ENCODE data around the gene C5orf52. TPM values are rescaled to one million over a fixed set of nuclear protein-coding genes. Genes with fewer than 3 reads are reported as not detected.

C5orf52 gene
- polyA plus RNA-seq, 3 donors = not detected

GRCh38 chr5:157657516-157657915 is 13.8 kb upstream of the C5orf52 start:
- no peak overlapping the region for H3K27ac ChIP-seq (ENCODE audit: low read depth in 1 of 2, low read length in 2 of 2)
- no peak overlapping the region for H3K4me3 ChIP-seq (replicated peaks in 1 of 3; ENCODE audit: low read depth in 2 of 3, low read length in 3 of 3)
- Mint-ChIP-seq H3K9me3 (peaks cover 20 to 50% (median 35%) of the 10 kb centered on the region in 7 donors), H3K36me3 (peaks cover 2 to 3% of the 10 kb centered on the region in 2 donors), H3K4me1 (peaks cover 2% of the 10 kb centered on the region), H3K27me3 (ENCODE audit: low read depth in 3 of 3) (peaks cover 0 to 6% (median 3%) of the 10 kb centered on the region in 3 donors), H3K4me3 (no peak overlapping the region), H3K27ac (no peak overlapping the region)
- H3K27me3 ChIP-seq (ENCODE audit: control insufficient read depth in 2 of 2, insufficient read depth in 2 of 2, low read length in 2 of 2) = no peaks in the 10 kb centered on the region
- TF ChIP-seq CTCF (IDR thresholded peaks at IDR 0.05) = no peak
- no peaks in the 10 kb centered on the region for H3K79me2 ChIP-seq (ENCODE audit: insufficient read depth, low read length)
- no peaks in the 10 kb centered on the region for H3K4me1 ChIP-seq (ENCODE audit: control insufficient read depth in 1 of 2, insufficient read depth in 2 of 2, low read length in 2 of 2)
- H2AFZ ChIP-seq (ENCODE audit: insufficient read depth, low read depth, low read length, poor library complexity, severe bottlenecking) = no peak overlapping the region
- no peaks in the 10 kb centered on the region for H4K20me1 ChIP-seq (ENCODE audit: insufficient read depth, low read length)
- peaks cover 0 to 5% of the 10 kb centered on the region in 2 donors for H3K36me3 ChIP-seq (replicated peaks in 1 of 2; ENCODE audit: control insufficient read depth in 1 of 2, insufficient read depth in 2 of 2, low read length in 2 of 2)
- intact Hi-C loops (cut with micrococcal nuclease) = no loop called here
- no peak for DNase-seq
- no peak overlapping the region for H3K4me2 ChIP-seq (replicated peaks; ENCODE audit: extremely low read depth, low read length, poor library complexity, severe bottlenecking)
- 90% methylated on average over 2 of the region's 2 CpGs for WGBS (ENCODE audit: insufficient coverage)
- no peak overlapping the region for H3K9ac ChIP-seq (ENCODE audit: insufficient read depth, low read length, poor library complexity, severe bottlenecking)
- peaks cover 20 to 38% of the 10 kb centered on the region in 2 donors for H3K9me3 ChIP-seq (replicated peaks in 1 of 2; ENCODE audit: control insufficient read depth in 1 of 2, insufficient read depth in 1 of 2, low read length in 2 of 2)

- Mint-ChIP-seq H3K27me3 (ENCODE audit: low read depth in 3 of 3) (peaks cover 0 to 3% (median 0%) of the 10 kb centered on the region in 3 donors), H3K4me1 (peaks cover 3% of the 10 kb centered on the region), H3K4me3 (no peak overlapping the region), H3K27ac (no peak overlapping the region), H3K36me3 (peaks cover 2 to 3% of the 10 kb centered on the region in 2 donors), H3K9me3 (peaks cover 10 to 39% (median 28%) of the 10 kb centered on the region in 7 donors)
- no peak for TF ChIP-seq CTCF (IDR thresholded peaks at IDR 0.05)
- DNase-seq = no peak
- Histone ChIP-seq H3K27ac (ENCODE audit: low read depth in 1 of 2, low read length in 2 of 2) (no peak overlapping the region), H3K9me3 (replicated peaks in 1 of 2; ENCODE audit: control insufficient read depth in 1 of 2, insufficient read depth in 1 of 2, low read length in 2 of 2) (peaks cover 17 to 32% of the 10 kb centered on the region in 2 donors), H3K36me3 (replicated peaks in 1 of 2; ENCODE audit: control insufficient read depth in 1 of 2, insufficient read depth in 2 of 2, low read length in 2 of 2) (peaks cover 0 to 5% of the 10 kb centered on the region in 2 donors), H2AFZ (ENCODE audit: insufficient read depth, low read depth, low read length, poor library complexity, severe bottlenecking) (no peak overlapping the region), H3K9ac (ENCODE audit: insufficient read depth, low read length, poor library complexity, severe bottlenecking) (no peak overlapping the region), H4K20me1 (ENCODE audit: insufficient read depth, low read length) (no peaks in the 10 kb centered on the region), H3K4me2 (replicated peaks; ENCODE audit: extremely low read depth, low read length, poor library complexity, severe bottlenecking) (no peak overlapping the region), H3K79me2 (ENCODE audit: insufficient read depth, low read length) (no peaks in the 10 kb centered on the region), H3K27me3 (ENCODE audit: control insufficient read depth in 2 of 2, insufficient read depth in 2 of 2, low read length in 2 of 2) (no peaks in the 10 kb centered on the region), H3K4me3 (replicated peaks in 1 of 3; ENCODE audit: low read depth in 2 of 3, low read length in 3 of 3) (no peak overlapping the region), H3K4me1 (ENCODE audit: control insufficient read depth in 1 of 2, insufficient read depth in 2 of 2, low read length in 2 of 2) (no peaks in the 10 kb centered on the region)
- intact Hi-C loops (cut with micrococcal nuclease) = no loop called here
- WGBS (ENCODE audit: insufficient coverage) = 100% methylated on average over 1 of the region's 1 CpG
These were observed 12.4 kb upstream of the C5orf52 start for GRCh38 chr5:157658893-157659292.

Measured in CD14-positive monocyte (primary cell).